Measurements from ENCODE around the gene AMIGO2.
"Not testable (repeated sequence)": the region's sequence is repeated elsewhere in the genome, so short reads cannot be mapped to it uniquely, and the experiment has no call there.

The AMIGO2 gene, protein sequence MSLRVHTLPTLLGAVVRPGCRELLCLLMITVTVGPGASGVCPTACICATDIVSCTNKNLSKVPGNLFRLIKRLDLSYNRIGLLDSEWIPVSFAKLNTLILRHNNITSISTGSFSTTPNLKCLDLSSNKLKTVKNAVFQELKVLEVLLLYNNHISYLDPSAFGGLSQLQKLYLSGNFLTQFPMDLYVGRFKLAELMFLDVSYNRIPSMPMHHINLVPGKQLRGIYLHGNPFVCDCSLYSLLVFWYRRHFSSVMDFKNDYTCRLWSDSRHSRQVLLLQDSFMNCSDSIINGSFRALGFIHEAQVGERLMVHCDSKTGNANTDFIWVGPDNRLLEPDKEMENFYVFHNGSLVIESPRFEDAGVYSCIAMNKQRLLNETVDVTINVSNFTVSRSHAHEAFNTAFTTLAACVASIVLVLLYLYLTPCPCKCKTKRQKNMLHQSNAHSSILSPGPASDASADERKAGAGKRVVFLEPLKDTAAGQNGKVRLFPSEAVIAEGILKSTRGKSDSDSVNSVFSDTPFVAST

DNA sequence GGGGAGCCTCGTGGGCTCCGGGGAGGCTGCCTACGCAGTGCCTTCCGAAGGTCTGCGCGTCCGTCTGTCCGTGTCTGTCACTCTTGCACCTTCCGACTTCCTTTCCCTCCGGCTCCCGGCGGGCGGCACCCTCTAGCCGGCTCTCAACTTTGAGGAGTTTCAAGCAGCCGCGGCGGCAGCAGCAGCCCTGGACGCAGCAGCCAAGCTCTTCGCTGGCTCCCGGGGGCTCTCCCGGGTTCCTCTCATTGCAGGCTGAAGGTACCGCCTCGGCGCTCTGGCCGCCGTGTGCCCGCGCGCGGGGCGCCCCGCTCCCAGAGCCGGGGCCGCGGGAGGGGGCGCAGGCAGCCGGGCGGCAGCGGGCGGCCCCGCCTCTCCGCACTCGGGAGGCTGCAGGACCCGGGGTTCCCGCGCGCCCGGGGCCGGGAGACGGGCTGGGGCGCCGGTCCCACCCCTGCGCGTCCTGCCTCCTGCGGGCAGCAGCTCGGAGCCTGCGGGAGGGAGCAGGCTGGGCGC is at the start of gene AMIGO2, which contains the start of gene PCED1B:
AMIGO2 (minus strand) TSS at position 492 of the 513 bp plus-strand sequence. CDS start 957 bp downstream, outside the sequence.
PCED1B (plus strand) TSS at position 154 of the 513 bp plus-strand sequence. CDS start 155,443 bp downstream, outside the sequence.
- peak; percentile 84 for DNase-seq (ENCODE audit: low read depth)

GRCh38 chr12:47126246-47126645 is 46.5 kb upstream of the AMIGO2 start:
- no peak for DNase-seq (ENCODE audit: low read depth)

GRCh38 chr12:47124451-47124850 is 44.7 kb upstream of the AMIGO2 start:
- DNase-seq (ENCODE audit: low read depth) = peak; percentile 87

DNA sequence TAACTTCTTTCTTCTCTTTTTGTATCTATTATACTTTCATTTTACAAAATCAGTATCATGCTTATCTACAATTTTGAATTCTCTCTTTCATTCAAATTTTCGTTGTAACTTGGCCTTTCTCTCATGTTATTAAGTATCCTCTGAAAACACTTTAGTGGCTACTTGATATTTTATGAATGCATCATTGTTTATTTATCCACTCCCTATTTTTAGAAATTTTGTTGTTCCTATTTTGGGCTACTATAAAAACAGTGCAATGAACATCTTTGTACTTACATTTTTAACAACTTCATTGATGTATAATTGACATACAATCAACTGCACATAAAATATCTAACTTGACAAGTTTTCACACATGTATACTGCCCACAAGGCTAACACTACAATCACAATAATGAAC is 44.0 kb upstream of the AMIGO2 start:
- no peak for DNase-seq (ENCODE audit: low read depth)

DNA sequence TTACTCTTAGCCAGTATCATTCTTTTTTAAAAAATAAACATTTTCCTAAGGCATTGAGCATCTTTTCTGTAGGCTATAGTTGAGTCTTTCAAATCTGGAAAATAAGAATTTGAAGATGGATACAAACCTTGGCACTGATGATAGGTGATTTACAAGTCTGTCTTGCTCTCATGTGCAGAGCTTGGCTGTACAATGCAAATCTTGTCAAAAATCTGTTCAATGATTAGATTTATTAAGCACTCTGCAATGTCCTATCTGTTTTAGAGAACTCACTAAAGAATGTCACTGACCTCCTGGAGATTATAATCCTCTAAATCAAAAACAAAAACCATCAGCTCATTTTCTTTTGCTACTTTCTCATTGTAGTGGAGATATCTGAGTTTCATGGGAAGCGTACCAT is 42.8 kb upstream of the AMIGO2 start:
- DNase-seq (ENCODE audit: low read depth) = no peak

DNA sequence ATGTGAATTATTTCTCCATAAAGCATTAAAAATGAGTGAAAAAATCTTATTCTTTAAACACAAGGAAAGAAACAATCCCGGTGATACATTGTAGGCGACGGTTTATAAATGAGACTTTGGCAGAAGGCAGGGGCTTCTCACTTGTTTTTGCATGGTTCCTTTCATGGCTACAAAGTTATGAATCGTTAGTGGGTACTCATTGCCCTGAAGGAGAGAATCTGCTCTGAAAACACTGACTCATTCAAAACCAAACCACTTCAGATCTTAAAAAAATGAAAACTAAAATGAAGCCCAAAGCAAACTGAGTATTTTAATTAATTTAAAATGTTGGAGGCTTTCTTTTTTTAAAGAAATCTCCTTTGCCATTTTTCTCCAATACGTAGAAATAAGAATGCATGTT is 41.4 kb upstream of the AMIGO2 start:
- DNase-seq (ENCODE audit: low read depth) = peak; percentile 35

GRCh38 chr12:47120736-47121135 is 41.0 kb upstream of the AMIGO2 start:
- no peak for DNase-seq (ENCODE audit: low read depth)

DNA sequence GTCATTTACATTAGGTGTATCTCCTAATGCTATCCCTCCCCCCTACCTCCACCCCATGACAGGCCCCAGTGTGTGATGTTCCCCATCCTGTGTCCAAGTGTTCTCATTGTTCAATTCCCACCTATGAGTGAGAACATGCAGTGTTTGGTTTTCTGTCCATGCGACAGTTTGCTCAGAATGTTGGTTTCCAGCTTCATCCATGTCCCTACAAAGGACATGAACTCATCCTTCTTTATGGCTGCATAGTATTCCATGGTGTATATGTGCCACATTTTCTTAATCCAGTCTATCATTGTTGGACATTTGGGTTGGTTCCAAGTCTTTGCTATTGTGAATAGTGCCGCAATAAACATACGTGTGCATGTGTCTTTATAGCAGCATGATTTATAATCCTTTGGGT is 37.5 kb upstream of the AMIGO2 start:
- not testable (repeated sequence) for DNase-seq (ENCODE audit: low read depth)

- no peak for DNase-seq (ENCODE audit: low read depth)
These were observed 34.7 kb upstream of the AMIGO2 start for GRCh38 chr12:47114481-47114892.

DNA sequence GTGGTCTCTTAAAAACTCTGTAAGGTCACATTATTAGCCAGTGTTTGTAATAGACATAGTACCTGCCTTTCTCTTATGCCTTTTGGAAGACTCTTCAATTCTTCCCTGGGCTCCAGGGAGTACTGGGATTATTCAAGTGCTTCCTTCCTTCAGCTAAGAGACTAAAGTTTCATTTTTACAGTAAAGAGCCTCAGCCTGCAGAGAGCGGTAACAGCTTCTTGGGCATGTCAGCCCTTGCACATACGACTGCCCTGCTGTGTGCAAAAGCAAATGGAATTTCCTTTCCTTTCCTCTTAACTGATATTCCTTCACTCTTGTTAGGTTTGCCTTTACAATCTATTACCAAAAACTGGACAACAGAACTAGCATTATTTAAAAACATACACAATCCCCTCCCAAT is 32.9 kb upstream of the AMIGO2 start:
- no peak for DNase-seq (ENCODE audit: low read depth)

DNA sequence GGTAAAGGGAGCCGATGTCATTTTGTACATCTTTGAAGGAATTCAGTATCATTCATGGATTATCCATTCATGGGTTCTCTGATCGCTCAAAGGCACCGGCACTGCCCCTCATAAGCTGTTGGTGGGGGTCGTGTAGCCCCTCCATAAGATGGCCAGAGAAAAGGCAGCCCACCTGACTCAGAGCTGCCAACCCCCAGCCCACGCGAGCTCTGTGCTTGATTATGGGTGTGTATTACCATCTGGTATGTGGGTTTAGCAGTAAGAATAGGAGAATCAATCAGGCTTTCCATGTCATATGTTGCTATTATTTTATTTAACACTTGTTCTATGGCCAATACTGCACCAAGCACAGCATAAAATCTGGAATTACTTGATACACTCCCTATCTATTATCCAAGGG is 32.1 kb upstream of the AMIGO2 start:
- no peak for DNase-seq (ENCODE audit: low read depth)

GRCh38 chr12:47111392-47111778 is 31.6 kb upstream of the AMIGO2 start:
- DNase-seq (ENCODE audit: low read depth) = no peak

GRCh38 chr12:47110718-47111391 is 31.1 kb upstream of the AMIGO2 start:
- no peak for DNase-seq (ENCODE audit: low read depth)

GRCh38 chr12:47110011-47110541 is 30.3 kb upstream of the AMIGO2 start:
- no peak for DNase-seq (ENCODE audit: low read depth)

DNA sequence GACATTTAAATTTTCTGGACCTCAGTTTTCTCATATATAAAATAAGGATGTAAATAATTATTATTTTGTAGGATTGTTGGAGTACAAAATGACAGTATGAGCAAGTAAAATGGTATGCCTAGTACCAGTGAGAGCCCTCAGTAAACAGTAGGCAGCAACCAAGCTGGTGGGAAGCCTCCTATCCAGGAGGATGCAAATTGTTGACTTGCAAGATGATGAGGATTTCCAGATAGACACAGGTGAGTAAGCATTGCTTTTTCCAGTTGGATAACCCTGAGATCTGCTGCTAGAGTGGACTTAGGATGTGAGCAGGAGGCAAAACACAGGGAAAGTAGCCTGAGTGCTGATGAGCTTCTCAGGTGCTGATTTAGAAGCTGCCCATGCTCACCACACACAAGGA is 28.2 kb upstream of the AMIGO2 start:
- no peak for DNase-seq (ENCODE audit: low read depth)

DNA sequence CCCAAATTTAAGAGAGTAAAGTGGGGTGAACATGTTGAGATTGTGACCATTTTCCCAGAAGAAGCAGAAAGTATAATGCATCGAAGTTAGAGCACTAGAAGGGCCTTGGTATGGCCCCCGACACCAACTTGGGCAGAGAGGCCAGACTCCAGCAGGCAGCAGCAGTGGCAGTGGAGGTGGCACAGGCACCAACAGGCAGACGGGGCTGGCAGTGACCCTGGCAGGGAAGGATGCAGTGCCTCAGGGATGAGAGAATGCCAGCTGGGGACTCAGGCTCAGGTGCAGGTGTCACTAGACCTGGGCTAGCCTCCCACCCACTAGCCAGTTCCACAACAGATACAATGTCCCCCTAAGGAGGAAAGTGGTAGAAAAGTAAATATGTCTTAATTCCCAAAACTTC is 27.7 kb upstream of the AMIGO2 start:
- DNase-seq (ENCODE audit: low read depth) = no peak

- DNase-seq (ENCODE audit: low read depth) = no peak
These were observed 26.3 kb upstream of the AMIGO2 start for GRCh38 chr12:47105914-47106674.

GRCh38 chr12:47102845-47103651 is 23.3 kb upstream of the AMIGO2 start:
- DNase-seq (ENCODE audit: low read depth) = peak; percentile 92

- no peak for DNase-seq (ENCODE audit: low read depth)
These were observed 22.6 kb upstream of the AMIGO2 start for GRCh38 chr12:47102406-47102805.

- peak; percentile 59 for DNase-seq (ENCODE audit: low read depth)
These were observed 20.4 kb upstream of the AMIGO2 start for GRCh38 chr12:47100160-47100559.

DNA sequence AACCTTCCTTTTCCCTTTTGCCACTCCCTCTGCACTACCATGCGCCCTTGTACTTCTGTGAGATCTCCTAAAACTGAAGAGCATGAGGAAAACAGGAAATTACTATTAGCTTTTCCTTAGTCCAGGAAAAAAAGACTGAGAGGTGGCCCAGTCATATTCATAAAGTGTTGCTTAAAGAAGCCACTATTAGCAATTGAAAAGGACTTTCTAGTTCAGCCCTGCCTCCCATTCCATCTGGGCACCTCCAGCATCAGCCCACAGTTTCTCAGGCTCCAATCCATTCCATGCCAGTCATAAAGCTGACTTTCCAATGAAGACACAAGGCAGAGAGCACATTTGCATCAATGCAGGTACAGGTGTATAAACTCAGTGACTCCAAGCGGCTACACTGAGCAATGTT is 19.9 kb upstream of the AMIGO2 start:
- no peak for DNase-seq (ENCODE audit: low read depth)
